ENCODE data around the gene BHMT2.

DNA sequence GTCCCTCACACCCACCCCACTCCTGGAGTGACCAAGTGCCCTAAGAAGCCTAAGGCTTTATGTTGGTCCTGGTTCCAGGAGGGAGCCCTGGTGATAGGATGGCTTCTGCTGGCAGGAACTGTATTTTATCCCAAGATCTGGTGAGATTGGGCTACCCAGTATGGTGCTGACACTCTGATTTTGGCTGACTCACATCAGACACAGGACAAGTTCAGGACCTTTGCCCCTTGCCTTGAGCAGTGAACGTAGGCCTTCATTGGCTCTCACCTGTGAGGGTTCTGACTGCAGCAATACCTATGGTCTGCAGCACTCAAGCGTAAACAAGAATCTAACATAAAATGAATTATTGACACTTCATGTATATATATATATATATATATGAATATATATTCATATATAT, 67.1 kb downstream of the BHMT2 start:
- no peak for TF ChIP-seq POLR2A (IDR thresholded peaks at IDR 0.05; ENCODE audit: low read length)
- no peak for TF ChIP-seq GATA1 (IDR thresholded peaks at IDR 0.05; ENCODE audit: low read depth, low read length)

Data from erythroblast (primary cell).